HL-60 (cell line): ENCODE data around the gene USP47.

Experiments
- DNase-seq, 2 experiments: peaks; one replicate each; pipeline ENCODE4 v3.0.0-alpha.2; 2010 to 2020; ENCODE audit warnings: low read depth in 1 of 2, low spot score in 1 of 2
- H3K27ac ChIP-seq: fragments of 250-450 bp; sonication (Bioruptor Pico); replicated peaks from 2 replicates; pipeline ENCODE4 v1.5.1; 2020; ENCODE audit warnings: mild to moderate bottlenecking, moderate library complexity
- H3K27me3 ChIP-seq: fragments of 250-450 bp; sonication (Bioruptor Pico); 2 replicates; pipeline ENCODE4 v1.5.1; 2021; ENCODE audit warnings: mild to moderate bottlenecking, moderate library complexity; ENCODE audit not compliant: insufficient read depth, poor library complexity, severe bottlenecking
- H3K4me3 ChIP-seq: replicated peaks from 2 replicates; pipeline ENCODE4 v1.5.1; 2011; ENCODE audit warnings: mild to moderate bottlenecking, control low read depth, low read length; ENCODE audit not compliant: insufficient read depth
- CTCF ChIP-seq: IDR thresholded peaks from one replicate; pipeline ENCODE4 v1.5.1; 2011; ENCODE audit warnings: low read length, control low read depth, inconsistent platforms; ENCODE audit not compliant: insufficient read depth
- GABPA ChIP-seq: IDR thresholded peaks from 2 replicates; pipeline ENCODE4 v1.6.1; 2012; ENCODE audit warnings: low read depth
- POLR2AphosphoS5 ChIP-seq: IDR thresholded peaks from 2 replicates; pipeline ENCODE4 v1.6.1; 2012; ENCODE audit warnings: low read depth
- REST ChIP-seq: IDR thresholded peaks from 2 replicates; pipeline ENCODE4 v1.6.1; 2012; ENCODE audit warnings: low read depth; ENCODE audit not compliant: insufficient replicate concordance
- SPI1 ChIP-seq: IDR thresholded peaks from 2 replicates; pipeline ENCODE4 v1.6.1; 2012; ENCODE audit warnings: low read depth, mild to moderate bottlenecking, borderline replicate concordance
- long read RNA-seq: library from polyadenylated mRNA; unstranded; transcript quantifications from one replicate; pipeline ENCODE4 v2.0.0, GENCODE V29; 2020

The USP47 gene
- long read RNA-seq, full-length matches to known transcripts: 56 of 137 reads
- long read RNA-seq, partial matches to known transcripts: 65 of 137 reads
- long read RNA-seq, other reads (novel, unspliced or antisense): 16 of 137 reads

DNA sequence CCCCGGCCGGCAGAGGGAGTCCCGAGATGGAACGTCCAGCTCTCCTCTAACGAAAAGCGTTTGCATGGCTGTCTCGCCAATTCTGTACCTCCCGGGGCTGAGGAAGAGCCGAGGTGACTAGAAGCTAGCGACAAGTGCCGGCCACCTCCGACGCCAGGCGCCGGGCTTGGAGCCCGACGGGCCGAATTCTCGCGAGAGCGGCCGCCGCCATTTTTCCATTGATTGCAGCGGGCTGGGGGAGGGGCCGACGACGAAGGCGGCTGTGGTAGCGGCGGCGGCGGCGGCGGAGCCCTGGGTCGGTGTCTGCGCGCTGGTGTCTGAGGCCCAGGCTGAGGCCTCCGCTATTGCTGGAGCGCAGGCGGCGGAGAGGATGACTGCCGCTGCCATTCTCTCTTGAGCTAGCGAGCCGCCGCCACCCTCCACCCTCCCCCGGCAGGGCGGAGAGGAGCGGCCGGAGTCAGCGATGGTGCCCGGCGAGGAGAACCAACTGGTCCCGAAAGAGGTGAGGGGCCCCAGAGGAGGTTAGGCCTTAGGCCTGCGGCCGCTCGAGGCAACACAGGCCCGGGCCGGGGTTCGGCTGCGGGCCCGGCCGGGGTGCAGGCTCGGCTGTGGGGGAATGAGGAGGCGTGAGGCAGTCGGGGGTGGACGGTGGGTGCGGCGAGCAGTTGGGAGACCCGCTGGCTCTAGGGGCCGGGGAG, at the start of gene USP47:
TSS of gene USP47 (plus strand) at position 250 of the 698 bp plus-strand sequence. CDS start at position 464, 214 bp downstream.
- TF ChIP-seq GABPA: no peak
- TF ChIP-seq CTCF: peak; percentile 32
- TF ChIP-seq POLR2AphosphoS5: peak; percentile 64; the same call in 1 of the 2 replicates
- TF ChIP-seq REST: peak; percentile 54
- TF ChIP-seq SPI1: no peak
- Histone ChIP-seq H3K27me3 (no peaks in the 10 kb centered on the region), H3K27ac (peak within 1 kb of the TSS; percentile 97), H3K4me3 (peak within 1 kb of the TSS; percentile 74)
- DNase-seq: peak; percentile 52 to 88

DNA sequence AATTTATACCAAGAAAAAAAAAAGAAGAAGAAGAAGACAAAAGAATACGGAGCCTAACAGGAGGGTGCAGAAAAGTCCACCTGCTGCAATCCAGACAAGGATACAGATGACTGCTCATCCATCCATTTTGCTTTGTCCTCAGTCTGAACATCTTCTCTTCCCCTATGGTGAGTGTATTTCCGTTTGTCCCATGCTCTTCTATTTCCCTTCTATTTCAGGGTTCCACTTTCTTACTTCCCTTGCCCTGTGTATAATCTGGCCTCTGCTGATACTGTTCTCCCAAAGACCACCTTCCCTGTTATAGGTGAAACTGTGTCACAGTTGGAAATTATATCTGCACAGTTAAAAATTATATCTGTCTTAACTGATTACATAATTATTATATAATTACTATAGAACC, 48.7 kb upstream of the USP47 start:
- Histone ChIP-seq H3K27me3 (peaks cover 6% of the 10 kb centered on the region), H3K27ac (no peak overlapping the region), H3K4me3 (no peak overlapping the region)
- TF ChIP-seq REST (no peak), POLR2AphosphoS5 (no peak), CTCF (no peak), GABPA (peak; percentile 73), SPI1 (no peak)
- no peak for DNase-seq

- DNase-seq: peak in 1 of 2 experiments; percentile 72
- Histone ChIP-seq H3K27ac (no peak overlapping the region), H3K27me3 (peaks cover 3% of the 10 kb centered on the region), H3K4me3 (no peak overlapping the region)
- TF ChIP-seq SPI1 (no peak), CTCF (peak; percentile 87)
Observed at GRCh38 chr11:11798586-11799438, 43.0 kb upstream of the USP47 start.
